ENCODE measurements around the gene CAV2. TPM values are rescaled to one million over a fixed set of nuclear protein-coding genes. Genes with fewer than 3 reads are reported as not detected.

The CAV2 gene
- total RNA-seq, 1 donor from 2014 or later = not detected

GRCh38 chr7:116543664-116544063 lies 44.1 kb downstream of the CAV2 start:
- H3K36me3 Mint-ChIP-seq (ENCODE audit: low read depth) = no peaks in the 10 kb centered on the region
- peaks cover 8% of the 10 kb centered on the region for H3K4me1 Mint-ChIP-seq
- intact Hi-C loops (cut with micrococcal nuclease) = no loop called here
- H3K27me3 Mint-ChIP-seq = peaks cover 12% of the 10 kb centered on the region
- H3K27ac Mint-ChIP-seq = no peak overlapping the region
- H3K4me3 Mint-ChIP-seq = no peak overlapping the region
- no peak for TF ChIP-seq CTCF (IDR thresholded peaks at IDR 0.05)
- peaks cover 3% of the 10 kb centered on the region for H3K9me3 Mint-ChIP-seq
- ATAC-seq (ENCODE audit: low read depth) (no peak), DNase-seq (no peak)
- POLR2A ChIA-PET = no interaction called here
- CTCF ChIA-PET = interaction anchor here (1.4 kb wide), 1 partner anchor 18 kb away, joined by 4 read pairs; no protein-coding TSS in a partner anchor

DNA sequence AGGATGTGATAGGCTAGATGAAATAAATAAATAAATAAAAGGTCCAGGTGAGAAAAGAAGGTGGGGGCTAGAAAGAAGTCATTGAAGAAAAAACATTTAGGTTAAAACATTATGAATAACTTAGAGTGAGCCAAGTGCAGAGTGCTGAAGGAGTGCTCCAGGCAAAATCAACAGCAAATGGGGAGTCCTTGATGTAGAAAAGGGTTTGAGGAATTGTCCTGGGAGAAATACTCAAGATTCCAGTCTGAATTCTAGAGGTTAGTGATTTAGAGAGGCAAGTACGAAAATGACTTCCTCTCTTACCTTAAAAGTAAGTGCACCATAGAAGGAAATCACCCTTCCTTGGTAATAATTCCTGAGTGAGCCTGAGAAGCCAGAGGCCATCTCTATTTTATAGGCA lies 44.9 kb downstream of the CAV2 start:
- CTCF ChIA-PET = no interaction called here

DNA sequence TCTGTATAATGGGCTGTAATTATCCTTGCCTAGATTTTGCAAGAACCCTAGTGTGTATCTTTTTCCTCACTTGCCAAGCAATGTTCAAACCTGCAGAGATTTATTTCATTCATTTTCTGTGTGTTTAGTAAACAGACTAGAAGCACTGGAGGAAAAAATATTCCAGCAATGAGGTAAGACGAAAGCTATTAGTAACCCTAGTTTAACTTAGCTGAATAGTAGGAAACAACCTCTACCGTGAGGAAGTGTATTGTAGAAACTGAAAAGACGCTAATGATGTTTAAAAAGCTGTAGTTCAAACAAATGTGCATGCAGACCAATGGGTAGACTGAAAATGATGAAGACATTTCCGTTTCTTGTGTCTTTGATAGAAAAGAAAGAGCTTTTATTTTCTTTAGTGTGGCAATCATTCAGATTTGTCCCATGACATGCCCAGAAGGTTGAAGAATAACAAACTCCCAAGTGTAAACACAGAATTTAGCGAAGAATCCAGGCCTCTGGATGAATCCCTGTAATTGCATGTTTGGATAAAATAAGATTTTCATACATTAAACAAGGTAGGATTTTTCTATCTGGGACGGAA lies 46.0 kb downstream of the CAV2 start:
- Mint-ChIP-seq H3K27ac (no peak overlapping the region), H3K27me3 (peaks cover 1% of the 10 kb centered on the region), H3K9me3 (no peaks in the 10 kb centered on the region), H3K36me3 (ENCODE audit: low read depth) (no peaks in the 10 kb centered on the region), H3K4me1 (peaks cover 8% of the 10 kb centered on the region), H3K4me3 (no peak overlapping the region)
- ATAC-seq (ENCODE audit: low read depth) (no peak), DNase-seq (no peak)
- POLR2A ChIA-PET = no interaction called here
- intact Hi-C loops (cut with micrococcal nuclease) = no loop called here
- CTCF ChIA-PET = no interaction called here
- no peak for TF ChIP-seq CTCF (IDR thresholded peaks at IDR 0.05)

More for the DNA sequence above, 44.9 kb downstream of the CAV2 start:
- H3K27ac Mint-ChIP-seq = no peak overlapping the region
- POLR2A ChIA-PET = no interaction called here
- no peak for TF ChIP-seq CTCF (IDR thresholded peaks at IDR 0.05)
- H3K36me3 Mint-ChIP-seq (ENCODE audit: low read depth) = no peaks in the 10 kb centered on the region
- peaks cover 8% of the 10 kb centered on the region for H3K4me1 Mint-ChIP-seq
- H3K27me3 Mint-ChIP-seq = peaks cover 7% of the 10 kb centered on the region
- no peak overlapping the region for H3K4me3 Mint-ChIP-seq
- intact Hi-C loops (cut with micrococcal nuclease) = no loop called here
- DNase-seq (no peak), ATAC-seq (ENCODE audit: low read depth) (no peak)
- no peaks in the 10 kb centered on the region for H3K9me3 Mint-ChIP-seq

DNA sequence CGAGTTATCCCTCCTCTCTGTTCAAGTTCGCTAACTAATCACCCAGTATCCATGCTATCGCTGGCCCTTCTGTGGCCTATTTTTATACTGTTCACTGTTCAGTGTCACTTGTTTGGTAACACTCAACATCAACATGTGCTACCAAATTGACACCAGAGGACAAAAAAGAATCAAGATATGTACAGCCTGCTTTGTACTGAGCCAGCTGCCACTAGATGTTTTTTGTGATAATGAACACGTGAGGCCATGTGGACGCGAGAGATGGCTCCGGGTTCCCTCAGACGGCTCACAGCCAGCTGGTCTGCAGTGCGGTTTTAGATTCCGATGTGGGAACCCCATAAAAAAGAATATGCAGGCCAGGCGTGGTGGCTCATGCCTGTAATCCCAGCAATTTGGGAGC lies 46.5 kb downstream of the CAV2 start:
- no peak overlapping the region for H3K4me3 Mint-ChIP-seq
- H3K27ac Mint-ChIP-seq = no peak overlapping the region
- DNase-seq = no peak
- POLR2A ChIA-PET = no interaction called here
- ATAC-seq (ENCODE audit: low read depth) = no peak
- H3K9me3 Mint-ChIP-seq = no peaks in the 10 kb centered on the region
- H3K4me1 Mint-ChIP-seq = peaks cover 8% of the 10 kb centered on the region
- CTCF ChIA-PET = no interaction called here
- intact Hi-C loops (cut with micrococcal nuclease) = no loop called here
- no peak for TF ChIP-seq CTCF (IDR thresholded peaks at IDR 0.05)
- no peaks in the 10 kb centered on the region for H3K27me3 Mint-ChIP-seq
- H3K36me3 Mint-ChIP-seq (ENCODE audit: low read depth) = no peaks in the 10 kb centered on the region

DNA sequence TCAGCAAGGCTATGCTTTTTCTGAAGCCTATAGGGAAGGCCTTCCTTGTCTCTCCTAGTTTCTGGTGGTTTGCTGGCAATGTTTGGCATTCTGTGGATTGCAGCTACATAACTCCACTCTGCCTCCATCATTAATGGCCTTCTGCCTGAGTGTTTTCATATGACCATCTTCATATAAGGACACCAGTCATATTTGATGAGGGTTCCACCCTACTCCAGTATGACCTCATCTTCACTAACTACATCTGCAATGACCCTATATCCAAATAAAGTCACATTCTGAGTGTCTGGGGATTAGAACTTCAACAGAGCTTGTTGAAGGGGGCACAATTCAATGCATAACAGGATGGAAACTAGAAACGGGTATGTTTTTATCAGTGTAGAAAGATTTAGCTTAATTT lies 47.4 kb downstream of the CAV2 start:
- ChIA-PET CTCF (no interaction called here), POLR2A (no interaction called here)
- no peak overlapping the region for H3K4me3 Mint-ChIP-seq
- intact Hi-C loops (cut with micrococcal nuclease) = no loop called here
- no peaks in the 10 kb centered on the region for H3K9me3 Mint-ChIP-seq
- no peak overlapping the region for H3K27ac Mint-ChIP-seq
- H3K27me3 Mint-ChIP-seq = no peaks in the 10 kb centered on the region
- ATAC-seq (ENCODE audit: low read depth) (no peak), DNase-seq (no peak)
- H3K36me3 Mint-ChIP-seq (ENCODE audit: low read depth) = no peaks in the 10 kb centered on the region
- TF ChIP-seq CTCF (IDR thresholded peaks at IDR 0.05) = no peak
- H3K4me1 Mint-ChIP-seq = peaks cover 8% of the 10 kb centered on the region
